Hematopoietic multipotent progenitor cell treated with erythropoietin and hydrocortisone succinate and interleukin-3 and kit ligand, for 17 days (in vitro differentiated cells): ENCODE measurements around the gene ACBD3.

Experiments
- DNase-seq: peaks from one replicate; pipeline ENCODE4 v3.0.0-alpha.2; 2015; ENCODE audit warnings: low spot score

ACBD3 gene

GRCh38 chr1:226134170-226135058, 52.1 kb downstream of the ACBD3 start:
- DNase-seq: no peak

DNA sequence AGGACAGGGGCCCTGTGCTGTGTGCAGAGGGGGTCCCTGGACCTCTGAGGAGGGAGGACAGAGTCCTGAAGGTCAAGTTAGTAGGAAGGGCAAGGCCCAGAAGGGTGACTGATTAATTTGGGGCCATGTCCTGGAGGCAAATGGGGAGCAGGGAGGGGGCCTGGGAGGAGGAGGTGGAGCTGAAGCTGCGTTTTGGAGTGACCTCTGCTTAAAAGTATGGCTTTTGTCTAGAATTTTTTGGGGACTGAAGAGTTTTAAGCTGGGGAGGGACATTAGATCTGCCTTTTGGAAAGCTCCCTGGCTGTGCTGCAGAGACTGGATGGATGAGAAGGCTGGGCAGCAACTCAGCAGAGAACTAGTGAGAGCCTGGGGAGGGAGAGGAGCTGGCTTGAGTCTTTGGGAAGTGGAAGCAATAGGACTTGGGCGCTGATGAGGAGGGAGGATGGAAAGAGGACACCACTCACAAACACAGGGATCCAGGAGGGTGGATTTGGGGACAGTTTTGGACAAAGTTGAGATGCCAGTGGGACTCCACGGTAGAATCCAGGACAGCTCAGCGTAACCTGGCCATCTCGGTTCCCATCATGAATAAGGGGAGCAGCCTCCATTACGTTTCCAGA, 52.9 kb downstream of the ACBD3 start:
- no peak for DNase-seq

- DNase-seq: no peak
These were observed 53.6 kb downstream of the ACBD3 start for GRCh38 chr1:226132728-226133503.

DNA sequence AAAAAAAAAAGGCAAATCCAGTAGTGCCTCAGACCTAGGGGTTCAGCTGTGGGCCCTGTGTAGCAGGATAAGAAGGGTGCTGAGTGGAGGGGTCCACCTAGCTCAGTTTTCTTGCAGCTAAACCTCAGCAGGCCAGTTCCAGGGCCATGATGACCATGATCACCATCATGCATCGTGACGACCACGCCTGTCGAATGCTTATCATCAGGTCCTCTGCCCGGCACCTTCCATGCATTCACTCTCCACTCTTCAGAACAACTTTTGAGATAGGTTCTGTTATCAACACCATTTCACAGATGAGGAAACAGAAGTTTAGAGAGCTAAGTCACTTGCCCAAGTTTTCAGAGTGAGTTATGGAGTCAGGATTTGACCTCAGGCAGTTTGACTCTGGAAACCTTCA, 54.9 kb downstream of the ACBD3 start:
- no peak for DNase-seq

DNA sequence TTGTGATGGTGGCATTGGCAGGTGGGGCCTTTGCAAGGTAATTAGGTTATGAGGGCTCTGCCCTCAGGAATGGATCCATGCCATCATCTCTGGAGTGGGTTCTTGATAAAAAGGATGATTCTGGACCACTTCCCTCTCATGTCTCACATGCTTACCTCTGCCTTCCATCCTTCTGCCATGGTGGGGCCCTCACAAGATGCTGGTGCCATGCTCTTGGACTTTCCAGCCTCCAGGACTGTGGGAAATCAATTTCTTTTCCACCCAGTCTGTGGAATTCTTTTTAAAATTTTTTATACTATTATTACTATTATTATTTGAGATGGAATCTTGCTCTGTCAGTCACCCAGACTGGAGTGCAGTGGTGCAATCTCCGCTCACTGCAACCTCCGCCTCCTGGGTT, 57.3 kb downstream of the ACBD3 start:
- DNase-seq: no peak

- DNase-seq: no peak
These were observed 58.0 kb downstream of the ACBD3 start for GRCh38 chr1:226128487-226129075.

DNA sequence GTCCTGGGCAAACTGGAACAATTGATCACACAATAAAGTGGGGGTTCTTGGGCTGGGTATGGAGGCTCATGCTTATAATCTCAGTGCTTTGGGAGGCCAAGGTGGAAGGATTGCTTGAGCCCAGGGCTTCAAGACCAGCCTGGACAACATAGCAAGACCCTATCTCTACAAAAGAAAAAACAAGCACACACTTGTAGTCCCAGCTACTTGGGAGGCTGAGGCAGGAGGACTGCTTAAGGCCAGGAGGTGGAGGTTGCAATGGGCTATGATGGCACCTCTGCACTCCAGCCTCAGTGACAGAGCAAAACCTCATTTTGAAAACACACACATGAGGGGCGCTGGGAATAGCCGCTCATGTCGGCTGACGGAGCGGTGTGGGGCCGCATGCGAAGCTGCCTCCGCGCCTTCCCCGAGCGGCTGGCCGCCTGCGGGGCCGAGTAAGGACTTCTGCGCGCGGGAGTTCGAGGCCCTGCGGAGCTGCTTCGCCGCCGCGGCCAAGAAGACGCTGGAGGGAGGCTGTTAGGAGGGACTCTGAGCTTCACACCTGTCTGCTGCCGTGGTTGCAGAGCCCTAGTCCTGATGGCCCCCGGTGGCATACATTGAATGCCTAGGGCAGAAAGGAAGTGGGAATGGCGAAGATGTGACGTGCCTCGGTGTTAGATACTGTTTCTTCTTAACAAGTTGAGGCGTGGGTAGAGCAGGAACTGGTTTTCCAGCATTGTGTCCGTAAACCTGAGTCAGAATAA, 59.5 kb downstream of the ACBD3 start:
- DNase-seq: no peak

GRCh38 chr1:226125831-226126230, 60.7 kb downstream of the ACBD3 start:
- no peak for DNase-seq

DNA sequence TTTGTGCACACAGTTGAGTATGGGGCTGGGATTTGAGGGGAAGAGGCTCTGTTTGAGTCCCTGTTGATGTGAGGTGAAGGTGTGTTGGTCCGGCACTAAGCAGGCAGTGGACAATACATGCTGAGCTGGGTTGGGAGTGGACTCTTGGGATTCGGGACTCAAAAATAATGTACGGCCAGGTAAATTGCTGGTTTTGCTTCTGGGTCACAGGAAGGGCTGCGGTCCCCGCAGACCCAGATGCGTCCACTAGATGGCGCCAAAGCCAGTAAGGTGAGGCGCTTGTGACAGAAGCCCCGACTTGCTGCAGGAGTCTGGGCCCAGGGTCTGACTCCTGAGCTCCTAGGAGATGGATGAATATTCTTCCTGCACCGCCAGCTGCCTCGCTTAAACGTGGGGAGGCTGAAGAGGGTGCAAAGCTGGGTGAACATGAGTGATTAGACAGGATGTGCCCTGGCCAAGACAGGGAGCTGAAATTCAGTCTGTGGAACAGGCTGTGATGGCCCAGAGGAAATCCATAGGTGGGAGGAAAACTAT, 61.4 kb downstream of the ACBD3 start:
- DNase-seq: peak; percentile 86

GRCh38 chr1:226123591-226124471, 62.7 kb downstream of the ACBD3 start:
- DNase-seq: no peak

DNA sequence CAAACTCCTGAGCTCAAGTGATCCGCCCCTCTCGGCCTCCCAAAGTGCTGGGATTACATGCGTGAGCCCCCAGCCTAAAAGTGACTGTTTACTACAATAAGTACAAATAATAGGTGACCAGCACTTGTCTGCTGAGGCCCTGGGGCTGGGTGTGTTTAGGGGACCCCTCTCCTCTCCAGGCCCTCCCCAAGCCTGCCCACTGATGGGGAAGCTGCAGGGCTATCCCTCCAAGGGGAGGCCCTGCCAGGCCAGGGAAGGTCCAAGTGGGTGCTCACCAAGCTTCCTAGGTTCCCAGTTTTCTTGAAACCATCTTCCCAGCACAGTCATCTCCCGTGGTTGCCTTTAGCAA, 63.4 kb downstream of the ACBD3 start:
- no peak for DNase-seq

- peak; percentile 72 for DNase-seq
These were observed 64.7 kb downstream of the ACBD3 start for GRCh38 chr1:226121587-226122400.

- DNase-seq: no peak
These were observed 65.4 kb downstream of the ACBD3 start for GRCh38 chr1:226121049-226121586.

DNA sequence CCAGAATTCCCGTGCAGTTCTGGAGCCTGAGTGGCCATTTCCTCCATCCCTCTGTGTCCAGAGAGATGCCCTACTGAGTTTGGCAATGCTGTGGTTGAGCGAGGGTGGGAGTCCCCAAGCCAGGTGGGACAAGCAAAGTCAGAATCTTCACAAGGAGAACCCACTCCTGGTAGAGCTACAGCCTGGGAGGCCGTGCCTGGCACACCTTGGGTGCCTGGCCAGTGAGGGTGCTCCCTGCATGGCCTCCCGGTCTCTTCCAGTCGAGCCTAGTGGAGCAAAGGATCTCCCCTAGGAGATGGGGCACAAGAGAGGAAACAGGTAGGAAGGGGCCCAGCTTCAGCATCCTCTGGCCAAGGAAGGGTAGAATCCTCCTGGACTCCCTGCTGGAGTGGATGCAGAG, 66.1 kb downstream of the ACBD3 start:
- DNase-seq: no peak

GRCh38 chr1:226119169-226119568, 67.4 kb downstream of the ACBD3 start:
- no peak for DNase-seq

- DNase-seq: no peak
These were observed 68.2 kb downstream of the ACBD3 start for GRCh38 chr1:226118357-226118756.

DNA sequence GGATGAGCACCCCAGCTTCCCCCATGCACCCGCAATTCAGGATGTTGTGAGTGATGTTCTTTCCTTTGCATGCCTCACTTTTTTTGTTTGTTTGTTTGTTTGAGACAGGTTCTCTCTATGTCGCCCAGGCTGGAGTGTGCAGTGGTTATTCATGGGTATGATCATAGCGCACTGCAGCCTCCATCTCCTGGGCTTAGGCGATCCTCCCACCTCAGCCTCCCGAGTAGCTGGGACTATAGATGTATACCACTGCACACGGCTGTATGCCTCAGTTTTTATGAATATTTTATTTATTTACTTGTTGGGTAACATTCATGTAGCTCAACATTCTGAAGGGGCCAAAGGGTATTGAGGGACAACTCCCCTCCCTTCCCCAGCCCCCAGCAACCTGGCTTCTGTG, 69.2 kb downstream of the ACBD3 start:
- DNase-seq: no peak

GRCh38 chr1:226116673-226117072, 69.9 kb downstream of the ACBD3 start:
- DNase-seq: no peak

GRCh38 chr1:226112626-226113025, 73.9 kb downstream of the ACBD3 start:
- no peak for DNase-seq
